ENCODE data around the gene RBM33. TPM values are rescaled to one million over a fixed set of nuclear protein-coding genes. Genes with fewer than 3 reads are reported as not detected.

The RBM33 gene
- total and polyA plus RNA-seq, 2 of the 13 experiments (the other 11 are each of a cell fraction or from before 2014, with no cell fraction given), result 12.4 to 28.9 TPM

GRCh38 chr7:155644178-155644970 lies at the start of gene RBM33 (continued):
- TF ChIP-seq HMG20A (CRISPR knock-in tag; IDR thresholded peaks at IDR 0.05; ENCODE audit: borderline replicate concordance) (no peak), SP1 (IDR thresholded peaks at IDR 0.05) (no peak), SP1 (CRISPR knock-in tag; IDR thresholded peaks at IDR 0.05) (peak; percentile 21; the same call in 1 of the 2 replicates), ZFP37 (CRISPR knock-in tag; IDR thresholded peaks at IDR 0.05; ENCODE audit: borderline replicate concordance) (0 out of 2 replicates have a peak, but pooled peaks have one; percentile 38), ZBTB49 (CRISPR knock-in tag; IDR thresholded peaks at IDR 0.05; ENCODE audit: borderline replicate concordance) (no peak), ZNF263 (CRISPR knock-in tag; IDR thresholded peaks at IDR 0.05) (no peak), KDM3A (CRISPR knock-in tag; IDR thresholded peaks at IDR 0.05; ENCODE audit: low read depth) (peak; percentile 54), ZKSCAN8 (CRISPR knock-in tag; IDR thresholded peaks at IDR 0.05; ENCODE audit: borderline replicate concordance) (no peak; the same call in 1 of the 2 replicates), NKX3-1 (CRISPR knock-in tag; IDR thresholded peaks at IDR 0.05) (peak; percentile 78), BRCA1 (CRISPR knock-in tag; IDR thresholded peaks at IDR 0.05) (0 out of 2 replicates have a peak, but pooled peaks have one; percentile 59), ZMAT3 (CRISPR knock-in tag; conservative IDR thresholded peaks at IDR 0.05) (0 out of 2 replicates have a peak, but pooled peaks have one; percentile 73), ZNF572 (CRISPR knock-in tag; IDR thresholded peaks at IDR 0.05) (no peak), TARDBP (CRISPR knock-in tag; IDR thresholded peaks at IDR 0.05) (no peak; the same call in 1 of the 2 replicates), MEIS1 (CRISPR knock-in tag; IDR thresholded peaks at IDR 0.05; ENCODE audit: borderline replicate concordance) (no peak; the same call in 1 of the 2 replicates), EZH2 (conservative IDR thresholded peaks at IDR 0.05; ENCODE audit: low read depth, low read length) (no peak), ZNF7 (CRISPR knock-in tag; IDR thresholded peaks at IDR 0.05) (no peak), KDM4B (CRISPR knock-in tag; IDR thresholded peaks at IDR 0.05) (no peak), CBX2 (IDR thresholded peaks at IDR 0.05; ENCODE audit: low read depth, low read length) (no peak), CBX2 (CRISPR knock-in tag; IDR thresholded peaks at IDR 0.05; ENCODE audit: low read depth) (no peak), KAT7 (CRISPR knock-in tag; IDR thresholded peaks at IDR 0.05; ENCODE audit: borderline replicate concordance) (peak; percentile 88; the same call in 1 of the 2 replicates), TFDP2 (CRISPR knock-in tag; IDR thresholded peaks at IDR 0.05) (peak; percentile 72), ZSCAN9 (CRISPR knock-in tag; IDR thresholded peaks at IDR 0.05; ENCODE audit: borderline replicate concordance) (peak; percentile 44; the same call in 1 of the 2 replicates), ZNF891 (CRISPR knock-in tag; IDR thresholded peaks at IDR 0.05) (peak; percentile 81; the same call in 1 of the 2 replicates), WIZ (CRISPR knock-in tag; IDR thresholded peaks at IDR 0.05) (no peak), ZBTB38 (CRISPR knock-in tag; IDR thresholded peaks at IDR 0.05) (peak; percentile 46), ZNF577 (CRISPR knock-in tag; IDR thresholded peaks at IDR 0.05; ENCODE audit: borderline replicate concordance, low read depth) (no peak), ZNF629 (CRISPR knock-in tag; conservative IDR thresholded peaks at IDR 0.05) (no peak; the same call in 1 of the 2 replicates), ZNF784 (CRISPR knock-in tag; IDR thresholded peaks at IDR 0.05; ENCODE audit: borderline replicate concordance) (peak; percentile 63)
